Gastroesophageal sphincter (tissue), 4 donors: ENCODE data around the gene FRMD6. TPM values are rescaled to one million over a fixed set of nuclear protein-coding genes. Genes with fewer than 3 reads are reported as not detected.

Experiments
- ATAC-seq: fragments of 150-250 bp; one replicate; pipeline ENCODE4 v1.9.1; 2016; ENCODE audit warnings: mild to moderate bottlenecking, moderate library complexity
- H3K27ac ChIP-seq, 4 donors: fragments of 200-600 bp; sonication (generic) in 3 of 4; 1 replicate in 3 of 4; 2 replicates in 1 of 4; pipeline ENCODE4 v1.5.1; 2016 to 2019
- H3K27me3 ChIP-seq: fragments of 200-600 bp; sonication (generic); one replicate; pipeline ENCODE4 v1.5.1; 2019
- H3K36me3 ChIP-seq, 2 donors: fragments of 200-600 bp; sonication (generic); one replicate each; pipeline ENCODE4 v1.5.1; 2019; ENCODE audit warnings: control low read depth in 1 of 2
- H3K4me1 ChIP-seq, 3 donors: fragments of 200-600 bp; sonication (generic); 1 replicate in 2 of 3; 2 replicates in 1 of 3; pipeline ENCODE4 v1.5.1; 2016 to 2019; ENCODE audit warnings: control low read depth in 2 of 3
- H3K4me3 ChIP-seq, 2 donors: fragments of 200-600 bp; sonication (generic); one replicate each; pipeline ENCODE4 v1.5.1; 2019; ENCODE audit warnings: mild to moderate bottlenecking in 1 of 2, moderate library complexity in 1 of 2
- H3K9me3 ChIP-seq, 3 donors: fragments of 200-600 bp; sonication (generic); one replicate each; pipeline ENCODE4 v1.5.1; 2017 to 2019; ENCODE audit warnings: control low read depth in 2 of 3
- CTCF ChIP-seq, 4 experiments: fragments of 200-600 bp in 2 of 4; fragments of 450-650 bp in 2 of 4; sonication (generic) in 1 of 4; IDR thresholded peaks; one replicate each; pipeline ENCODE4 v1.5.1; 2017 to 2019; ENCODE audit warnings: antibody characterized with exemption in 4 of 4, mild to moderate bottlenecking in 2 of 4, moderate library complexity in 2 of 4
- EP300 ChIP-seq: sonication (generic); formaldehyde crosslinking; IDR thresholded peaks from one replicate; pipeline ENCODE4 v1.6.1; 2017; ENCODE audit warnings: antibody characterized with exemption, mild to moderate bottlenecking
- POLR2A ChIP-seq, 2 donors: fragments of 450-650 bp; IDR thresholded peaks; one replicate each; pipeline ENCODE4 v1.6.1; 2017; ENCODE audit warnings: antibody characterized with exemption in 2 of 2, mild to moderate bottlenecking in 2 of 2, moderate library complexity in 1 of 2
- POLR2AphosphoS5 ChIP-seq: sonication (generic); formaldehyde crosslinking; IDR thresholded peaks from one replicate; pipeline ENCODE4 v1.6.1; 2017; ENCODE audit warnings: antibody characterized with exemption
- WGBS, 2 donors: methylation state at CpG; one replicate each; pipeline ENCODE4 v1.1.5; 2018; ENCODE audit warnings: low coverage in 1 of 2; 5-methylcytosine and 5-hydroxymethylcytosine counted together
- small RNA-seq, 4 donors: library from RNA; depleted of rRNA; stranded (forward); fragments of <200 nt; gene quantifications; one replicate each; pipeline ENCODE3, GENCODE V24; 2016
- total RNA-seq, 4 donors: library from RNA; depleted of rRNA; stranded (reverse); fragments of >200 nt; gene quantifications; one replicate each; pipeline ENCODE4 v1.1.0, GENCODE V29; 2016

FRMD6 gene
- total RNA-seq, 4 donors from 2014 or later, result 42.5 to 68.6 (median 53.9) TPM

- H3K27me3 ChIP-seq, result no peaks in the 10 kb centered on the region
- ATAC-seq, result no peak
- TF ChIP-seq EP300, result no peak
- TF ChIP-seq POLR2A (IDR thresholded peaks at IDR 0.05), result no peak
- no peak for TF ChIP-seq CTCF (IDR thresholded peaks at IDR 0.05)
- TF ChIP-seq POLR2AphosphoS5, result no peak
- no peaks in the 10 kb centered on the region for H3K9me3 ChIP-seq
- 91% methylated on average over 8 of the region's 19 CpGs; no CpG with 5 or more reads in 1 of the 2 donors for WGBS, 2 donors
- no peak overlapping the region for H3K4me3 ChIP-seq
- peaks cover 0 to 8% (median 0%) of the 10 kb centered on the region in 3 donors for H3K4me1 ChIP-seq
- H3K36me3 ChIP-seq, result no peaks in the 10 kb centered on the region
- no peak overlapping the region for H3K27ac ChIP-seq
These were observed 122.5 kb downstream of the FRMD6 start for GRCh38 chr14:51774209-51774608.

- H3K27ac ChIP-seq, result no peak overlapping the region
- WGBS, 2 donors, result 34 to 58% methylated on average over 8 of the region's 13 CpGs
- peak; percentile 60 for ATAC-seq
These were observed 124.6 kb downstream of the FRMD6 start for GRCh38 chr14:51776102-51776894.

GRCh38 chr14:51780006-51780692, 128.4 kb downstream of the FRMD6 start:
- H3K4me3 ChIP-seq, result no peak overlapping the region
- H3K9me3 ChIP-seq, result no peaks in the 10 kb centered on the region
- TF ChIP-seq EP300 (no peak), POLR2AphosphoS5 (no peak), CTCF (IDR thresholded peaks at IDR 0.05) (peak; percentile 84 to 90 (median 84)), POLR2A (IDR thresholded peaks at IDR 0.05) (no peak)
- H3K36me3 ChIP-seq, result no peaks in the 10 kb centered on the region
- peaks cover 0 to 20% (median 0%) of the 10 kb centered on the region in 3 donors for H3K4me1 ChIP-seq
- no peak overlapping the region for H3K27ac ChIP-seq
- ATAC-seq, result peak; percentile 48
- no peaks in the 10 kb centered on the region for H3K27me3 ChIP-seq
- 17 to 27% methylated on average over 3 to 6 of the region's 13 CpGs for WGBS, 2 donors

More at GRCh38 chr14:51776102-51776894, 124.6 kb downstream of the FRMD6 start:
- no peak overlapping the region for H3K4me3 ChIP-seq
- no peaks in the 10 kb centered on the region for H3K36me3 ChIP-seq
- no peaks in the 10 kb centered on the region for H3K9me3 ChIP-seq
- TF ChIP-seq CTCF (IDR thresholded peaks at IDR 0.05) (peak; percentile 50 to 74 (median 66)), POLR2A (IDR thresholded peaks at IDR 0.05) (no peak)
- H3K4me1 ChIP-seq, result peaks cover 0 to 20% (median 0%) of the 10 kb centered on the region in 3 donors
- no peaks in the 10 kb centered on the region for H3K27me3 ChIP-seq

Small RNA genes within 50 kb of the gene (small RNA-seq; reads per million reads assigned to genes)
- gene OR7E159P (0 reads per million in 4 donors), gene RNA5SP385 (0 reads per million in 4 donors), gene RNU6-301P (0 reads per million in 4 donors)

Other genes starting within 250 kb of the FRMD6 start
- 10 to 100 TPM; 15.7 to 21.2 (median 17.8) TPM for gene GNG2, start 208.7 kb downstream of the FRMD6 start, total RNA-seq